Psoas muscle (tissue), 8 donors: ENCODE results near the gene SDK2. TPM values are rescaled to one million over a fixed set of nuclear protein-coding genes. Genes with fewer than 3 reads are reported as not detected.

Experiments used
- ATAC-seq, 4 donors: fragments of 200-7000 bp; cut with Tn5 transposase; one replicate each; pipeline ENCODE4 v1.9.1; 2020; ENCODE audit warnings: moderate library complexity in 3 of 4, mild to moderate bottlenecking in 2 of 4
- DNase-seq, 2 donors: peaks; one replicate each; pipeline ENCODE4 v3.0.0-alpha.2; 2020
- H3K27ac ChIP-seq: fragments of 200-600 bp; one replicate; pipeline ENCODE4 v1.8.0; 2022
- H3K27me3 ChIP-seq, 3 donors: fragments of 200-600 bp in 1 of 3; one replicate each; pipeline versions ENCODE4 v1.6.1 to v1.8.0; 2013 to 2022; ENCODE audit warnings: low read length in 2 of 3, mild to moderate bottlenecking in 2 of 3, moderate library complexity in 1 of 3; ENCODE audit not compliant: insufficient read depth in 3 of 3
- H3K36me3 ChIP-seq, 2 donors: fragments of 200-600 bp in 1 of 2; one replicate each; pipeline versions ENCODE4 v1.6.1 to v1.8.0; 2013 to 2022; ENCODE audit warnings: low read depth in 1 of 2, mild to moderate bottlenecking in 1 of 2, moderate library complexity in 1 of 2; ENCODE audit not compliant: insufficient read depth in 1 of 2
- H3K4me1 ChIP-seq: fragments of 200-600 bp; one replicate; pipeline ENCODE4 v1.8.0; 2022
- H3K4me3 ChIP-seq: fragments of 200-600 bp; one replicate; pipeline ENCODE4 v1.8.0; 2022; ENCODE audit warnings: mild to moderate bottlenecking
- H3K9me3 ChIP-seq: fragments of 200-600 bp; one replicate; pipeline ENCODE4 v1.8.0; 2022
- WGBS, 3 donors: extraction: QIAGEN DNeasy Blood & Tissue Kit; methylation state at CpG; one replicate each; pipeline versions ENCODE4 v1.1.6 to v1.1.7; 2013; 5-methylcytosine and 5-hydroxymethylcytosine counted together
- intact Hi-C, 2 donors: fragments of 100-400 bp; cut with DNase I; formaldehyde crosslinking; loops; one replicate each; pipeline versions ENCODE4 v1.11.0 to v1.14.2; 2022
- polyA plus RNA-seq, 3 donors: library from polyadenylated mRNA; stranded (reverse); fragments of 200-250 nt; gene quantifications; one replicate each; pipeline ENCODE4 v1.2.3, GENCODE V29; 2013
- total RNA-seq, 4 donors: library from RNA; stranded (reverse); fragmentation: NEBNext Ultra II Directional in 2 of 4; extraction: Animal tissue kit (Norgen Biotek cat#: 25700) in 2 of 4; gene quantifications; one replicate each; pipeline versions ENCODE4 v1.2.1 to v1.2.4, GENCODE V29; 2021 to 2023
- TF ChIP-seq, protein P1 (sequence below): fragments of 200-600 bp; IDR thresholded peaks from one replicate; pipeline ENCODE4 v1.8.0; 2022; ENCODE audit warnings: antibody characterized with exemption
- donor health status: healthy with polysubstance abuse.
- donor health status: DM: no; HTN: no; CAD: no; lungs with moderate emphysema.
- donor health status: Bipolar disorder and iron deficiency.
- donor health status: healthy.
- donor health status: DM: yes; HTN: yes; CAD: no.
- donor health status: DM: no; HTN: no; CAD: no.
- donor health status: DM: no; HTN: no; CAD: no.
- donor health status: DM: yes; HTN: yes; CAD: no.

The SDK2 gene
- total and polyA plus RNA-seq, 7 donors, result 0.04 to 2.8 (median 0.24) TPM

DNA sequence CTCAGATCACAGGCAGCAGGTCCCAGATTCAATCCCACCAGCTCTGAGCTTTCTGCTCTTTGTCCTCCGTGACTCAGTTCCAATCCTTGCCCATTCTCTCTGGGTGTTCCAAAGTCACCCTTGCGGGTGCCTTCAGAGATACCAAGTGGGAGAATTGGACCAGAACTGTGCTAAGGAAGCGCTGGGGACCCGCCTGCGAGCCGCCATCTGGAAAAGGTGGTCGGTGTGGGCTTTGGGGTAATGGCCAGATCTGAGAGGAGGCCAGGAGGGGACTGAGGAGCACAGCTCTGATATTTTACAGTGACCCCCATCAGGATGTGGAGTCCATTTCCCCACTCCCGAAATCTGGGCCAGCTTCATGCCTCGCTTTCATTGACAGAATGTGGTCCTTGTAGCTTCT lies 152.6 kb downstream of the SDK2 start:
- Histone ChIP-seq H3K27ac (no peak overlapping the region), H3K4me3 (no peak overlapping the region), H3K4me1 (no peaks in the 10 kb centered on the region), H3K27me3 (peaks cover 0 to 14% (median 12%) of the 10 kb centered on the region in 3 donors), H3K36me3 (no peaks in the 10 kb centered on the region), H3K9me3 (no peaks in the 10 kb centered on the region)
- ATAC-seq (no peak), DNase-seq (no peak)
- TF ChIP-seq, protein P1, sequence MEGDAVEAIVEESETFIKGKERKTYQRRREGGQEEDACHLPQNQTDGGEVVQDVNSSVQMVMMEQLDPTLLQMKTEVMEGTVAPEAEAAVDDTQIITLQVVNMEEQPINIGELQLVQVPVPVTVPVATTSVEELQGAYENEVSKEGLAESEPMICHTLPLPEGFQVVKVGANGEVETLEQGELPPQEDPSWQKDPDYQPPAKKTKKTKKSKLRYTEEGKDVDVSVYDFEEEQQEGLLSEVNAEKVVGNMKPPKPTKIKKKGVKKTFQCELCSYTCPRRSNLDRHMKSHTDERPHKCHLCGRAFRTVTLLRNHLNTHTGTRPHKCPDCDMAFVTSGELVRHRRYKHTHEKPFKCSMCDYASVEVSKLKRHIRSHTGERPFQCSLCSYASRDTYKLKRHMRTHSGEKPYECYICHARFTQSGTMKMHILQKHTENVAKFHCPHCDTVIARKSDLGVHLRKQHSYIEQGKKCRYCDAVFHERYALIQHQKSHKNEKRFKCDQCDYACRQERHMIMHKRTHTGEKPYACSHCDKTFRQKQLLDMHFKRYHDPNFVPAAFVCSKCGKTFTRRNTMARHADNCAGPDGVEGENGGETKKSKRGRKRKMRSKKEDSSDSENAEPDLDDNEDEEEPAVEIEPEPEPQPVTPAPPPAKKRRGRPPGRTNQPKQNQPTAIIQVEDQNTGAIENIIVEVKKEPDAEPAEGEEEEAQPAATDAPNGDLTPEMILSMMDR, result no peak
- 92 to 97% (median 93%) methylated on average over 9 of the region's 9 CpGs for WGBS, 3 donors
- intact Hi-C loops, result no loop called here

DNA sequence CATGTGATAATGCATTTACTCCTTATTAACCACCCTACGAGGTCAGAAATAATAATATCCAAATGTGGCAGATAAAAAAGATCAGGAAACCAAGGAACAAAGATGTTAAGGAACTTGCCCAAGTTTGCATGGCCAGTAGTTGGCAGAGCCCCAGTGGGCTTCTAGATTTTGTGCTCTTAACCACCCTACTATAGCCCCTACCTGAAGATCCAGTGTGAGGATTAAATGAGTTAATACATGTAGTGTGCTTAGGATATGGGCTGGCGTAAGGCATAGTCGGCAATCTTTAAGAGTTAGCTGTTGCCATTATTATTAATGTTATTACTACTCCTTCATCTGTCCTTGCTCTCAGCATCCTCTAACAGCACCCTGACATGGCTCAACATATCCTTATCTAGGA lies 153.4 kb downstream of the SDK2 start:
- H3K36me3 ChIP-seq, result no peaks in the 10 kb centered on the region
- no peaks in the 10 kb centered on the region for H3K4me1 ChIP-seq
- peaks cover 0 to 8% (median 8%) of the 10 kb centered on the region in 3 donors for H3K27me3 ChIP-seq
- no peak for DNase-seq
- intact Hi-C loops, result no loop called here
- no peak overlapping the region for H3K4me3 ChIP-seq
- TF ChIP-seq, protein P1, result no peak
- H3K27ac ChIP-seq, result no peak overlapping the region
- no peak for ATAC-seq
- H3K9me3 ChIP-seq, result no peaks in the 10 kb centered on the region
- 80 to 86% (median 80%) methylated on average over 3 of the region's 3 CpGs for WGBS, 3 donors

DNA sequence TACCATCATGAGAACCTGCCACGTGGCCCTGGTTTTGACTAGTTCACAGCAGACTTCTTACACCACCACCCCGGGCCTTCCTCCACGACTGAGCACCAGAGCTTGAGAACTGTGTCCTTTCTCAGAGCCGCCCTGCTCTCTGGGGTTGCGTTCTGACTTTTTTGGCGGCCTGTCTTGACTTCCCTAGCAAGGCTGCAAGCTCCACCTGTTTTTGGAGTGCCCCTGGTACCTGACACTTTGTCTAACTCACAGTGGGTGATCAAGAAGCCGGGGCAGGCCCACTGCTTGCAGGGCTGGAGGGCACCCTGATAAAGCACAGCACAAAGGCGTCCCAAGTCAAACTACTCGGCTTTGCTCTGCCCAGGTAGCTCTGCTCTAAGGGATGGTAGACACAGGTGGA lies 154.3 kb downstream of the SDK2 start:
- H3K4me3 ChIP-seq, result no peak overlapping the region
- ATAC-seq (no peak), DNase-seq (no peak)
- H3K27ac ChIP-seq, result no peak overlapping the region
- 86 to 92% (median 87%) methylated on average over 9 of the region's 9 CpGs for WGBS, 3 donors
- H3K9me3 ChIP-seq, result no peaks in the 10 kb centered on the region
- no peaks in the 10 kb centered on the region for H3K4me1 ChIP-seq
- H3K27me3 ChIP-seq, result peaks cover 0 to 8% (median 8%) of the 10 kb centered on the region in 3 donors
- H3K36me3 ChIP-seq, result no peaks in the 10 kb centered on the region
- intact Hi-C loops, result no loop called here
- TF ChIP-seq, protein P1, result no peak

DNA sequence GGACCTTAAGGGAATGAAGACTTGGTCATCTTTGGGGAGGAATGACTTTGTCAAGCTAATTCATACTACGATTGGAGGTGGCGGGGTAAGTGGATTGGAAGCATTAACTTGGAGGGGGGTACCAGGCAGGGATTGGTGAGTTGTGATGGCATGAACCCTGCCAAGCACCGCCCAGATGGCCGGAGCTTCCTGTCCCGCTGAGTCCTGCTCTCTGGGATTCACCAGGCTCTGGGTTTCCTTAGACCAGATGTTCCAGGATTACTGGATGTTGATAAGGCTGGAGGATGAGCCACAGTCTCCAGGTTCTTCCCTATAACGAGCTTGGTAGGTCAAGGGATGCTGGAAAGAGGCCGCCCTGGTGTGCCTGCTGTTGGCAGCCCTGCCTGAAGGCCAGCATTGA lies 154.9 kb downstream of the SDK2 start:
- no peaks in the 10 kb centered on the region for H3K36me3 ChIP-seq
- 72 to 83% (median 76%) methylated on average over 7 of the region's 7 CpGs for WGBS, 3 donors
- H3K4me1 ChIP-seq, result no peaks in the 10 kb centered on the region
- H3K27ac ChIP-seq, result no peak overlapping the region
- DNase-seq (no peak), ATAC-seq (no peak)
- H3K4me3 ChIP-seq, result no peak overlapping the region
- intact Hi-C loops, result no loop called here
- peaks cover 0 to 8% (median 8%) of the 10 kb centered on the region in 3 donors for H3K27me3 ChIP-seq
- no peaks in the 10 kb centered on the region for H3K9me3 ChIP-seq
- TF ChIP-seq, protein P1, result no peak

DNA sequence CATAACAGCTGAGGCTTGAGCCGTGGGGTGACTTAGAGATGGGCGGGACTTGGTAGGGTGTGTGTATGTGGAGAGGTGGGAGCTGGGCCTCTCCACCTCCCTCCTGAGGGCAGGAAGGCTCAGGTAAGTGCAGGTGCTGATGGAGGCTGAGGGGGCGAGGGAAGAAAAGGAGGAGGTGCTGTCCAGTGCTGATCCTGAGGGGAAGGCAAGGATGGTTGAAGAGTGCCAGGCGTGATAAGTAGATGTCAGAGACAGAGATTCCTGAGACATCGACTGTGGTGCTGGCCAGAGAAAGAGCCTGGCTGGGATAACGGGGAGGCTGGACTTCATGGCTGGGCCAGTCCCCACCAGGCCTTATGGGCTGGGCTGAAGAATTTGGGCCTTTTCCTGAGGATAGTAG lies 159.1 kb downstream of the SDK2 start:
- intact Hi-C loops, result no loop called here
- no peak for ATAC-seq
- Histone ChIP-seq H3K9me3 (no peaks in the 10 kb centered on the region), H3K4me3 (no peak overlapping the region), H3K27me3 (peaks cover 0 to 4% (median 2%) of the 10 kb centered on the region in 3 donors), H3K36me3 (no peaks in the 10 kb centered on the region), H3K4me1 (no peaks in the 10 kb centered on the region), H3K27ac (no peak overlapping the region)
- TF ChIP-seq, protein P1, result no peak
- no peak for DNase-seq
- WGBS, 3 donors, result 81 to 95% (median 88%) methylated on average over 6 of the region's 6 CpGs
